H9 (cell line): ENCODE results near the gene PFKL. TPM values are rescaled to one million over a fixed set of nuclear protein-coding genes. Genes with fewer than 3 reads are reported as not detected.
A peak's percentile ranks its signal among the peaks of the same experiment; 100 is the strongest.

ENCODE experiments used
- DNase-seq: peaks from one replicate; pipeline ENCODE4 v3.0.0-alpha.2; 2017
- H2AFZ ChIP-seq: one replicate; pipeline ENCODE4 v1.6.1; 2013; ENCODE audit warnings: mild to moderate bottlenecking, low read length, control low read depth, moderate library complexity
- H2AK5ac ChIP-seq: 2 replicates; pipeline ENCODE4 v1.6.1; 2013; ENCODE audit warnings: low read length, control low read depth, mixed read lengths; ENCODE audit not compliant: insufficient read length
- H2BK120ac ChIP-seq: one replicate; pipeline ENCODE4 v1.6.1; 2013; ENCODE audit warnings: low read depth, mild to moderate bottlenecking, low read length, control low read depth, inconsistent platforms; ENCODE audit not compliant: poor library complexity, severe bottlenecking
- H2BK12ac ChIP-seq: 2 replicates; pipeline ENCODE4 v1.6.1; 2013; ENCODE audit warnings: low read length, control low read depth, mixed read lengths, low read depth; ENCODE audit not compliant: insufficient read length
- H2BK15ac ChIP-seq: 2 replicates; pipeline ENCODE4 v1.6.1; 2013; ENCODE audit warnings: low read depth, low read length, control low read depth
- H2BK20ac ChIP-seq: one replicate; pipeline ENCODE4 v1.6.1; 2013; ENCODE audit warnings: low read depth, mild to moderate bottlenecking, low read length, control low read depth, inconsistent platforms; ENCODE audit not compliant: poor library complexity, severe bottlenecking
- H2BK5ac ChIP-seq: 2 replicates; pipeline ENCODE4 v1.6.1; 2013; ENCODE audit warnings: low read length, control low read depth, mixed read lengths; ENCODE audit not compliant: insufficient read length
- H3K14ac ChIP-seq: 2 replicates; pipeline ENCODE4 v1.6.1; 2013; ENCODE audit warnings: low read length, control low read depth; ENCODE audit not compliant: insufficient read depth
- H3K18ac ChIP-seq: 2 replicates; pipeline ENCODE4 v1.6.1; 2013; ENCODE audit warnings: low read depth, mild to moderate bottlenecking, mixed read lengths, low read length, control low read depth; ENCODE audit not compliant: insufficient read length
- H3K23ac ChIP-seq: 2 replicates; pipeline ENCODE4 v1.6.1; 2013; ENCODE audit warnings: low read length, control low read depth, mixed read lengths, low read depth; ENCODE audit not compliant: insufficient read length
- H3K23me2 ChIP-seq: 2 replicates; pipeline ENCODE4 v1.6.1; 2013; ENCODE audit warnings: low read depth, mild to moderate bottlenecking, mixed read lengths, low read length, control low read depth; ENCODE audit not compliant: insufficient read length, poor library complexity, severe bottlenecking
- H3K27ac ChIP-seq: 2 replicates; pipeline ENCODE4 v1.5.1; 2013; ENCODE audit warnings: low read length, control low read depth, mixed read lengths, low read depth; ENCODE audit not compliant: insufficient read length
- H3K27me3 ChIP-seq: 2 replicates; pipeline ENCODE4 v1.6.1; 2013; ENCODE audit warnings: low read length, control low read depth, inconsistent platforms; ENCODE audit not compliant: insufficient read depth
- H3K4ac ChIP-seq: 2 replicates; pipeline ENCODE4 v1.6.1; 2013; ENCODE audit warnings: low read depth, mild to moderate bottlenecking, control low read depth, inconsistent platforms, low read length, moderate library complexity
- H3K4me1 ChIP-seq: 2 replicates; pipeline ENCODE4 v1.6.1; 2013; ENCODE audit warnings: low read length, control low read depth, inconsistent platforms; ENCODE audit not compliant: insufficient read depth
- H3K4me2 ChIP-seq: 2 replicates; pipeline ENCODE4 v1.6.1; 2013; ENCODE audit warnings: low read length, control low read depth, mixed read lengths; ENCODE audit not compliant: insufficient read length, insufficient read depth
- H3K56ac ChIP-seq: 2 replicates; pipeline ENCODE4 v1.6.1; 2013; ENCODE audit warnings: low read depth, mild to moderate bottlenecking, mixed read lengths, low read length, control low read depth; ENCODE audit not compliant: insufficient read length
- H3K79me1 ChIP-seq: 2 replicates; pipeline ENCODE4 v1.6.1; 2013; ENCODE audit warnings: low read depth, mild to moderate bottlenecking, moderate library complexity, low read length, control low read depth, inconsistent platforms; ENCODE audit not compliant: insufficient read depth, poor library complexity, severe bottlenecking
- H3K79me2 ChIP-seq: 2 replicates; pipeline ENCODE4 v1.6.1; 2013; ENCODE audit warnings: low read length, control low read depth, inconsistent platforms; ENCODE audit not compliant: insufficient read depth
- H3K9ac ChIP-seq: 2 replicates; pipeline ENCODE4 v1.6.1; 2013; ENCODE audit warnings: low read length, control low read depth, mixed read lengths; ENCODE audit not compliant: insufficient read length; ENCODE audit errors: extremely low read depth
- H3K9me3 ChIP-seq: one replicate; pipeline ENCODE4 v1.6.1; 2013; ENCODE audit warnings: low read depth, low read length, inconsistent platforms; ENCODE audit not compliant: control insufficient read depth
- H3T11ph ChIP-seq: one replicate; pipeline ENCODE4 v1.6.1; 2013; ENCODE audit warnings: mild to moderate bottlenecking, low read length, control low read depth, inconsistent platforms
- H4K20me1 ChIP-seq: one replicate; pipeline ENCODE4 v1.6.1; 2013; ENCODE audit not compliant: control insufficient read depth, insufficient read length, insufficient read depth
- H4K5ac ChIP-seq: 2 replicates; pipeline ENCODE4 v1.6.1; 2013; ENCODE audit warnings: low read depth, mild to moderate bottlenecking, mixed read lengths, low read length, control low read depth; ENCODE audit not compliant: insufficient read length
- H4K8ac ChIP-seq: replicated peaks from 2 replicates; pipeline ENCODE4 v1.6.1; 2013; ENCODE audit warnings: low read length, control low read depth, mixed read lengths, low read depth; ENCODE audit not compliant: insufficient read length
- H4K91ac ChIP-seq: 2 replicates; pipeline ENCODE4 v1.6.1; 2013; ENCODE audit warnings: low read depth, mild to moderate bottlenecking, moderate library complexity, mixed read lengths, low read length, control low read depth; ENCODE audit not compliant: insufficient read length
- H3K27ac Mint-ChIP-seq, 3 experiments: 2 replicates in 2 of 3; 3 replicates in 1 of 3; pipeline ENCODE4 v1.8.0; 2020 to 2021; ENCODE audit warnings: mixed read lengths in 3 of 3, mild to moderate bottlenecking in 1 of 3, moderate library complexity in 1 of 3
- H3K27me3 Mint-ChIP-seq: 2 replicates; pipeline ENCODE4 v1.8.0; 2021; ENCODE audit warnings: low read depth, mild to moderate bottlenecking, moderate library complexity, mixed read lengths
- H3K36me3 Mint-ChIP-seq, 3 experiments: 2 replicates in 2 of 3; 3 replicates in 1 of 3; pipeline ENCODE4 v1.8.0; 2020 to 2021; ENCODE audit warnings: low read depth in 3 of 3, mixed read lengths in 3 of 3; ENCODE audit not compliant: insufficient read depth in 1 of 3
- H3K4me1 Mint-ChIP-seq, 2 experiments: 2 replicates each; pipeline ENCODE4 v1.8.0; 2020; ENCODE audit warnings: mixed read lengths in 2 of 2
- H3K4me3 Mint-ChIP-seq, 2 experiments: 2 replicates in 1 of 2; 3 replicates in 1 of 2; pipeline ENCODE4 v1.8.0; 2020 to 2021; ENCODE audit warnings: mild to moderate bottlenecking in 2 of 2, mixed read lengths in 2 of 2, moderate library complexity in 1 of 2
- H3K9me3 Mint-ChIP-seq, 2 experiments: 2 replicates in 1 of 2; 3 replicates in 1 of 2; pipeline ENCODE4 v1.8.0; 2020; ENCODE audit warnings: mild to moderate bottlenecking in 2 of 2, mixed read lengths in 2 of 2, moderate library complexity in 1 of 2
- CTCF ChIP-seq: fragments of 200-600 bp; sonication (generic); conservative IDR thresholded peaks from 3 replicates; pipeline ENCODE4 v1.8.0; 2021; ENCODE audit warnings: antibody characterized with exemption, mild to moderate bottlenecking
- WGBS: extraction: QIAGEN DNeasy Blood & Tissue Kit; methylation state at CpG from one replicate; pipeline ENCODE4 v1.1.7; 2013; ENCODE audit warnings: missing lambda C conversion rate, low lambda C conversion rate, mixed read lengths; ENCODE audit not compliant: insufficient read length; ENCODE audit errors: extremely low coverage; 5-methylcytosine and 5-hydroxymethylcytosine counted together
- total RNA-seq: library from RNA; stranded (reverse); gene quantifications from 2 replicates; pipeline ENCODE4 v1.2.1, GENCODE V29; 2021

The PFKL gene
- total RNA-seq, 1 experiment from 2014 or later = 107 TPM

GRCh38 chr21:44316277-44316900, 16.5 kb downstream of the PFKL start:
- no peak for DNase-seq
- WGBS = no CpG with 5 or more reads among the region's 27 CpGs
- Histone ChIP-seq H3K56ac (no peak overlapping the region), H3K23ac (no peak overlapping the region), H3K9ac (no peak overlapping the region), H2AK5ac (no peak overlapping the region), H2BK15ac (no peak overlapping the region), H3K18ac (no peak overlapping the region), H4K91ac (no peak overlapping the region), H4K8ac (no peak overlapping the region), H3K23me2 (no peaks in the 10 kb centered on the region), H3K27ac (no peak overlapping the region), H2BK120ac (no peak overlapping the region), H4K5ac (no peak overlapping the region), H3K9me3 (no peaks in the 10 kb centered on the region), H2BK20ac (no peak overlapping the region), H3K79me2 (no peaks in the 10 kb centered on the region), H3K4me1 (no peaks in the 10 kb centered on the region), H2BK5ac (no peak overlapping the region), H3K14ac (no peak overlapping the region; the same call in 1 of the 2 replicates), H2AFZ (no peak overlapping the region), H3K27me3 (no peaks in the 10 kb centered on the region), H3K4ac (no peak overlapping the region), H3T11ph (no peak overlapping the region), H4K20me1 (no peaks in the 10 kb centered on the region), H3K4me2 (no peak overlapping the region), H2BK12ac (no peak overlapping the region), H3K79me1 (no peaks in the 10 kb centered on the region)
- Mint-ChIP-seq H3K4me1 (no peaks in the 10 kb centered on the region), H3K27me3 (no peaks in the 10 kb centered on the region), H3K9me3 (no peaks in the 10 kb centered on the region), H3K4me3 (no peak overlapping the region), H3K36me3 (peaks cover 3 to 21% (median 19%) of the 10 kb centered on the region in 3 experiments), H3K27ac (peak overlapping the region in 1 of 3 experiments; percentile 82; a peak in 2 of 7 replicates)
- TF ChIP-seq CTCF = no peak
